Left ventricle myocardium inferior (tissue), 1 donor: ENCODE data around the gene RAB7B. TPM values are rescaled to one million over a fixed set of nuclear protein-coding genes. Genes with fewer than 3 reads are reported as not detected.

Source experiments
- DNase-seq: peaks from one replicate; pipeline ENCODE4 v3.0.0-alpha.2; 2020
- H3K27ac ChIP-seq: fragments of 200-600 bp; replicated peaks from 2 replicates; pipeline ENCODE4 v1.8.0; 2021
- H3K27me3 ChIP-seq: fragments of 200-600 bp; 2 replicates; pipeline ENCODE4 v1.8.0; 2021; ENCODE audit warnings: low read depth
- H3K36me3 ChIP-seq: fragments of 200-600 bp; 2 replicates; pipeline ENCODE4 v1.8.0; 2021
- H3K4me1 ChIP-seq: fragments of 200-600 bp; 2 replicates; pipeline ENCODE4 v1.8.0; 2021
- H3K4me3 ChIP-seq: fragments of 200-600 bp; 2 replicates; pipeline ENCODE4 v1.8.0; 2021; ENCODE audit warnings: mild to moderate bottlenecking, moderate library complexity
- H3K9me3 ChIP-seq: fragments of 200-600 bp; replicated peaks from 2 replicates; pipeline ENCODE4 v1.8.0; 2021
- CTCF ChIP-seq: fragments of 200-600 bp; IDR thresholded peaks from 2 replicates; pipeline ENCODE4 v1.8.0; 2021; ENCODE audit warnings: antibody characterized with exemption, mild to moderate bottlenecking, borderline replicate concordance
- intact Hi-C: fragments of 100-400 bp; cut with micrococcal nuclease; formaldehyde crosslinking; loops from one replicate; pipeline ENCODE4 v1.11.0; 2022
- total RNA-seq: library from RNA; stranded (reverse); fragmentation: NEBNext Ultra II Directional; extraction: Animal tissue kit (Norgen Biotek cat#: 25700); gene quantifications from one replicate; pipeline ENCODE4 v1.2.1, GENCODE V29; 2021
- donor health status: DM: no; HTN: yes; CAD: no; lungs with severe emphysema.

The RAB7B gene
- total RNA-seq, 1 donor from 2014 or later: 1.4 TPM

- intact Hi-C loops: no loop called here
- no peak for TF ChIP-seq CTCF
- Histone ChIP-seq H3K27me3 (peaks cover 22% of the 10 kb centered on the region), H3K36me3 (no peaks in the 10 kb centered on the region), H3K27ac (no peak overlapping the region), H3K4me1 (peaks cover 15% of the 10 kb centered on the region), H3K4me3 (no peak overlapping the region), H3K9me3 (no peaks in the 10 kb centered on the region)
- DNase-seq: no peak
Measured at GRCh38 chr1:205945069-205945468, 58.1 kb downstream of the RAB7B start.

- Histone ChIP-seq H3K36me3 (no peaks in the 10 kb centered on the region), H3K4me1 (peaks cover 16% of the 10 kb centered on the region), H3K27me3 (peaks cover 23% of the 10 kb centered on the region), H3K4me3 (no peak overlapping the region), H3K27ac (no peak overlapping the region), H3K9me3 (no peaks in the 10 kb centered on the region)
- TF ChIP-seq CTCF: no peak
- DNase-seq: no peak
- intact Hi-C loops: no loop called here
Measured at GRCh38 chr1:205944525-205944924, 58.7 kb downstream of the RAB7B start.

- Histone ChIP-seq H3K27ac (no peak within 1 kb of the TSS), H3K4me3 (no peak within 1 kb of the TSS), H3K36me3 (no peaks in the 10 kb centered on the region), H3K27me3 (peaks cover 27% of the 10 kb centered on the region), H3K9me3 (no peaks in the 10 kb centered on the region), H3K4me1 (peaks cover 18% of the 10 kb centered on the region)
- intact Hi-C loops: no loop called here
- no peak for DNase-seq
- TF ChIP-seq CTCF: no peak
Measured at GRCh38 chr1:205943245-205943644, 60.0 kb downstream of the RAB7B start, which contains the start of gene SLC26A9. TSS of gene SLC26A9 (minus strand) at chr1:205943456. CDS start at chr1:205935820, 7,636 bp downstream.

- no peak overlapping the region for H3K4me3 ChIP-seq
- H3K4me1 ChIP-seq: peaks cover 18% of the 10 kb centered on the region
- TF ChIP-seq CTCF: no peak
- intact Hi-C loops: no loop called here
- DNase-seq: no peak
- peaks cover 27% of the 10 kb centered on the region for H3K27me3 ChIP-seq
- no peak overlapping the region for H3K27ac ChIP-seq
- H3K36me3 ChIP-seq: no peaks in the 10 kb centered on the region
- H3K9me3 ChIP-seq: no peaks in the 10 kb centered on the region
Measured at GRCh38 chr1:205942631-205943159, 60.5 kb downstream of the RAB7B start.

- Histone ChIP-seq H3K27ac (no peak overlapping the region), H3K4me3 (no peak overlapping the region), H3K27me3 (peaks cover 27% of the 10 kb centered on the region), H3K9me3 (no peaks in the 10 kb centered on the region), H3K4me1 (peaks cover 18% of the 10 kb centered on the region), H3K36me3 (no peaks in the 10 kb centered on the region)
- intact Hi-C loops: no loop called here
- no peak for TF ChIP-seq CTCF
- DNase-seq: no peak
Measured at GRCh38 chr1:205940710-205941109, 62.5 kb downstream of the RAB7B start.
